T-cell (primary cell): ENCODE measurements around the gene CACNA2D4. TPM values are rescaled to one million over a fixed set of nuclear protein-coding genes. Genes with fewer than 3 reads are reported as not detected.

Source experiments
- ATAC-seq, 4 experiments: fragments of 200-7000 bp in 3 of 4; fragments of 150-1000 bp in 1 of 4; cut with Tn5 transposase; replicated peaks in 1 of 4; 1 replicate in 3 of 4; 2 replicates in 1 of 4; pipeline ENCODE4 v1.10.0; 2021; ENCODE audit warnings: moderate library complexity in 3 of 4, mild to moderate bottlenecking in 2 of 4, moderate number of reproducible peaks in 1 of 4
- CTCF ChIA-PET, 2 donors: fragments of 300-600 bp; sonication (Branson Sonifier 250); formaldehyde crosslinking; loops; one replicate each; lab custom pipeline; 2022; ENCODE audit warnings: antibody characterized with exemption in 2 of 2; lab: Charles Lee
- POLR2A ChIA-PET, 2 donors: fragments of 300-600 bp; sonication (Branson Sonifier 250); formaldehyde crosslinking; loops; one replicate each; lab custom pipeline; 2022; ENCODE audit warnings: antibody characterized with exemption in 2 of 2; lab: Charles Lee
- DNase-seq, 35 experiments: peaks; one replicate each; pipeline versions ENCODE4 v3.0.0 to v3.0.0-alpha.2; 2013 to 2023
- H3K27ac ChIP-seq: one replicate; pipeline ENCODE4 v1.5.1; 2013; ENCODE audit warnings: low read length
- H3K27me3 ChIP-seq, 2 experiments: replicated peaks in 1 of 2; 1 replicate in 1 of 2; 2 replicates in 1 of 2; pipeline versions ENCODE4 v1.6.1 to v1.7.0; 2013; ENCODE audit warnings: low read length in 1 of 2, mixed read lengths in 1 of 2; ENCODE audit not compliant: control insufficient read depth in 2 of 2, insufficient read depth in 2 of 2; ENCODE audit errors: extremely low read depth in 1 of 2
- H3K36me3 ChIP-seq, 2 donors: 1 replicate in 1 of 2; 2 replicates in 1 of 2; pipeline versions ENCODE4 v1.6.1 to v1.7.0; 2013; ENCODE audit warnings: low read length in 1 of 2; ENCODE audit not compliant: control insufficient read depth in 2 of 2, insufficient read depth in 1 of 2; ENCODE audit errors: extremely low read depth in 1 of 2
- H3K4me1 ChIP-seq, 2 experiments: 1 replicate in 1 of 2; 2 replicates in 1 of 2; pipeline versions ENCODE4 v1.6.1 to v1.7.0; 2013; ENCODE audit warnings: low read length in 2 of 2, mixed read lengths in 1 of 2; ENCODE audit not compliant: insufficient read depth in 2 of 2, control insufficient read depth in 1 of 2; ENCODE audit errors: extremely low read depth in 1 of 2
- H3K4me3 ChIP-seq, 2 donors: 1 replicate in 1 of 2; 2 replicates in 1 of 2; pipeline versions ENCODE4 v1.5.1 to v1.7.0; 2013; ENCODE audit warnings: mild to moderate bottlenecking in 2 of 2, low read length in 1 of 2, moderate library complexity in 1 of 2; ENCODE audit not compliant: control insufficient read depth in 1 of 2; ENCODE audit errors: extremely low read depth in 1 of 2
- H3K9me3 ChIP-seq: 2 replicates; pipeline ENCODE4 v1.7.0; 2013
- H3K27ac Mint-ChIP-seq, 2 donors: one replicate each; pipeline ENCODE4 v1.8.0; 2020 to 2021; ENCODE audit warnings: mild to moderate bottlenecking in 2 of 2, mixed read lengths in 2 of 2
- H3K27me3 Mint-ChIP-seq, 2 donors: one replicate each; pipeline ENCODE4 v1.8.0; 2021 to 2022; ENCODE audit warnings: mixed read lengths in 2 of 2
- H3K36me3 Mint-ChIP-seq: one replicate; pipeline ENCODE4 v1.8.0; 2021; ENCODE audit warnings: mixed read lengths
- H3K4me1 Mint-ChIP-seq, 3 donors: one replicate each; pipeline ENCODE4 v1.8.0; 2020 to 2022; ENCODE audit warnings: mixed read lengths in 3 of 3, mild to moderate bottlenecking in 1 of 3
- H3K4me3 Mint-ChIP-seq, 3 donors: one replicate each; pipeline ENCODE4 v1.8.0; 2020 to 2022; ENCODE audit warnings: mild to moderate bottlenecking in 3 of 3, mixed read lengths in 3 of 3, moderate library complexity in 3 of 3
- H3K9me3 Mint-ChIP-seq, 3 donors: one replicate each; pipeline ENCODE4 v1.8.0; 2020 to 2022; ENCODE audit warnings: mixed read lengths in 3 of 3
- WGBS: methylation state at CpG from one replicate; pipeline ENCODE4 v1.1.5; 2013; ENCODE audit warnings: missing lambda C conversion rate; ENCODE audit not compliant: insufficient coverage; 5-methylcytosine and 5-hydroxymethylcytosine counted together
- total RNA-seq, 35 experiments: library from RNA in 6 of 35; stranded (reverse) in 6 of 35; fragments of 120-200 nt in 1 of 35; gene quantifications; one replicate each; pipeline versions ENCODE4 v1.2.1 to v1.2.4 and lab custom pipeline; 2013 to 2026

CACNA2D4 gene
- total RNA-seq, 5 donors from 2014 or later (not counting 1 experiment from before 2014, with no cell fraction given) = 10.2 to 14.8 (median 12.1) TPM

DNA sequence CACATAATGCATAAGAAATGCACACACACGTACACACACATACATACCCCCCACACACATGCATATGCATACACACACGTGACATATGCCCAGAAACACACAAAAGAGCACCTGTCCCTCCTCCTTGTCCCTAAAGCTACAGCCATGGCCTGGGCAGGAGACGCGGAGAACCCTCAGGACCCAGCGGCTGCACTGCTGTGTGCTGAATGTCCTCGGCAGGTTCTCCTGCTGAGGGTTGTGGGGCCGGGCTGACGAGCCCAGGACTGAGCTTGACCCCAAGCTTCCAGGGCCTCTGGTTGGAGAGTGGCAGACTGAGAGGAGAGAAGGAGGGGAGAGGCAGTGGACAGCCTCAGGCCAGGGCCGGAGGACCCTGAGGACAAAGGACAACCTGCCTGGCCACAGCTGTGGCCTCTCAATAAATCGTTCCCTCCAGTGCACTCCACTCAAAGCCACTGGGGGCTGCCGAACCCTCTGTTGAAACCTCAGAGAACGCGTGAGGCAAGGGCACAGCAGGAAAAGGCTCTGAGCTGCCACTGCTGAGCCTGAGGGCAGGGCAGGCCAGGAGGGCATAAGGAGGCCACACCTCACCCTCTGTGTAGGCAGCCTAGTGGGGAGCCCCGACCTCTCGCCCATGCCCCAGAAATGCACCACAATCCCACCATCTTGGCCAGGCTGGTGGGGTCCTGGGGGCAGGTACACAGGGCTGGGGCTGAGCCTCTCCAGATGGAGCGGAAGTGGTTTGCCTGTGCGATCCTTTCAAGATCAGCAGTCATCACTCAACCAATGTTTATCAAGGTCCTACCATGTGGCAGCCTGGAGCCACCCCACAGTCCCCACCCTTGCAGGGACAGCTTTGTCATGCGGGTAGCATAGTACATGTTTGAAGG, 3.1 kb downstream of the CACNA2D4 start:
- Histone ChIP-seq H3K27me3 (peaks cover 0 to 33% of the 10 kb centered on the region in 2 experiments), H3K4me3 (no peak overlapping the region), H3K27ac (peak overlapping the region; percentile 1), H3K4me1 (peaks cover 11 to 31% of the 10 kb centered on the region in 2 experiments), H3K36me3 (no peaks in the 10 kb centered on the region), H3K9me3 (no peaks in the 10 kb centered on the region)
- Mint-ChIP-seq H3K9me3 (peaks cover 0 to 4% (median 0%) of the 10 kb centered on the region in 3 donors), H3K36me3 (no peaks in the 10 kb centered on the region), H3K27me3 (peaks cover 0 to 11% of the 10 kb centered on the region in 2 donors), H3K4me1 (peaks cover 21 to 29% (median 26%) of the 10 kb centered on the region in 3 donors), H3K27ac (peak overlapping the region; percentile 85 to 87), H3K4me3 (peak overlapping the region; percentile 34 to 63 (median 51))
- whole genome bisulfite sequencing = 60% methylated on average over 17 of the region's 18 CpGs
- ChIA-PET POLR2A (no interaction called here), CTCF (interaction anchor here in 1 of 2 donors (0.7 kb wide), 1 partner anchor 332 kb away, joined by 5 read pairs; no protein-coding TSS in a partner anchor)
- DNase-seq (peak in 33 of 35 experiments; percentile 14 to 59 (median 28)), ATAC-seq (peak; percentile 84 to 96 (median 93))

DNA sequence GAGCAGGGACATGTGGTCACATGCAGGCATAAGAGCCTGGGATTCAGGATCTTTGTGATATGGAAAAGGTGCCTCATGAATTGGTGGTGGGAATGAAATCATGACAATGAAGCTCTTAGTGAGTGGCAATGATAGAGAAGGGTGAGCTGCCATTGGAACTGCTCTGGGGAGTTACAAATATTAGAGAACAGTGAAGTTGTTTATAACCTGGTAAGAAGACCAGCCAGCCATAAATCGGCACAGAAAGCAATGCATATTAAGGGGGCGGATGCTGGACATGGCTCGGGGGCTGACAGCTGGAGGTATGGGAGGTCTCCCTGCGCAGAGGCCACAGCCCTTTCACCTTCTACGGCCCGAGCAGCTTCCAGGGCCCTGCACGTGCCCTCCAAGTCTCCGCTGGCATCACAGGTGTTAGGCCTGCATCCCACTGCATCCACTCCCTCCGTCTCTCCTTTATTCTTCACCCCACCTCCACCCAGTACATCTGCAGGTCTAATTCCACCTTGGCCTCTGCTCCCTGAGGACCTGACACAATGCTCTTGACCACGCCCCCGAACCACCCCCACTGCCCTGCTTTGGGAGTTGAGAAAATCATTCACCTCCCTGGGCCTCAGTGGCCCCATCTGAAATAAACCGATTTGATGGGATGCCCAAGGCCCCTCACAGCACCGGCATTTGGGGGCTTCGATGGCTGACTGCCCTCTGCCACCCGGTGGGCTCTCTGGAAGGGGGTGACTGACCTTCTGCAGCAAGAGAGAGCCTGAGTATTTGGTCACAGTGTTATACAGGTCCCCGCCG, 4.1 kb downstream of the CACNA2D4 start:
- Mint-ChIP-seq H3K9me3 (peaks cover 0 to 4% (median 0%) of the 10 kb centered on the region in 3 donors), H3K27me3 (peaks cover 4 to 11% of the 10 kb centered on the region in 2 donors), H3K36me3 (no peaks in the 10 kb centered on the region), H3K27ac (peak overlapping the region; percentile 85 to 87), H3K4me3 (peak overlapping the region in 1 of 3 donors; percentile 63), H3K4me1 (peaks cover 21 to 29% (median 26%) of the 10 kb centered on the region in 3 donors)
- CTCF ChIA-PET = interaction anchor here in 1 of 2 donors (0.6 kb wide), 1 partner anchor 26 kb away, joined by 4 read pairs; no protein-coding TSS in a partner anchor
- 92% methylated on average over 17 of the region's 17 CpGs for WGBS
- peaks cover 11 to 31% of the 10 kb centered on the region in 2 experiments for H3K4me1 ChIP-seq
- DNase-seq (peak in 3 of 35 experiments; percentile 0 to 21 (median 3)), ATAC-seq (no peak)
- H3K27ac ChIP-seq = no peak overlapping the region
- POLR2A ChIA-PET = no interaction called here
- peaks cover 0 to 37% of the 10 kb centered on the region in 2 experiments for H3K27me3 ChIP-seq
- H3K9me3 ChIP-seq = no peaks in the 10 kb centered on the region
- H3K36me3 ChIP-seq = no peaks in the 10 kb centered on the region
- H3K4me3 ChIP-seq = no peak overlapping the region

DNA sequence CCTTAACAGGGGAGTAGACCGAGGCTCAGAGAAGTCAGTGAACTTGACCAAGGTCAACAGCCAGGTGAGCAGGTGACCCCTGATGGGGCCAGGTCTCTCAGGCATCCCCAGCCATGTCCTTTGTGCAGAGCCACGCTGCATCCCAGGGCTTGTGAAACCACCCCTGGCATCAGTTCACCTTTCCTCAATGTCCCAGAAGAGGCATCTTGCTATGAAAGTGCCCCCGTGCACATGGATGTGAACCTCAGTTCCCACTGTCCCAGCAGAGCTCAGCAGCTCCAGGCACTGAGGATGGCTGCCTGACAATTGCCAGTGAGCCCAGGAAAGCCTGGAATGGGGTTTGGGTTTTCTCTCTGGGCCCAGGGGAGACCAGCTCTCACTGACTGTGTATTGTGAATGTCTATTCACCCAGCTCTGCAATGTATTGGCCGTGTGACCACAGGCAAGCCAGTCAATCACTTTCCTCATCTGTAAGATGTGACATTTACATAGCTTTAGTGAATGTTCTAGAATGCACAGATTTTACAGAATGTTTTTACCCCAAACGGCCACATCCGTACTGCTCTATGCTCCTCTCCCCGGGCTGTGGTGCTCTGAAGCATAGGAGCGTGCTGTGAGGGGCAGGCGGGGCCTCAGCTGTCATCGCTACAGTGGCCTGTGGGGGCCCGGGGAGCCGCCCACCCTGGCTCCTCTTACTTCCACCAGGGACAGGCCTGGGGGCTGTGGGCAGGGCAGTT, 4.9 kb downstream of the CACNA2D4 start:
- H3K36me3 ChIP-seq = no peaks in the 10 kb centered on the region
- peaks cover 0 to 33% of the 10 kb centered on the region in 2 experiments for H3K27me3 ChIP-seq
- Mint-ChIP-seq H3K27me3 (peaks cover 4 to 11% of the 10 kb centered on the region in 2 donors), H3K4me1 (peaks cover 21 to 32% (median 28%) of the 10 kb centered on the region in 3 donors), H3K27ac (no peak overlapping the region), H3K4me3 (no peak overlapping the region), H3K9me3 (peaks cover 0 to 4% (median 0%) of the 10 kb centered on the region in 3 donors), H3K36me3 (no peaks in the 10 kb centered on the region)
- ChIA-PET CTCF (interaction anchor here in 1 of 2 donors (0.5 to 0.6 kb wide), 2 partner anchors 26 to 328 kb away, joined by 4 read pairs; no protein-coding TSS in a partner anchor), POLR2A (no interaction called here)
- peak in 3 of 35 experiments; percentile 0 to 21 (median 6) for DNase-seq
- no peak for ATAC-seq
- no peak overlapping the region for H3K27ac ChIP-seq
- no peaks in the 10 kb centered on the region for H3K9me3 ChIP-seq
- WGBS = 85% methylated on average over 8 of the region's 12 CpGs
- H3K4me1 ChIP-seq = peaks cover 11 to 31% of the 10 kb centered on the region in 2 experiments
- H3K4me3 ChIP-seq = no peak overlapping the region

DNA sequence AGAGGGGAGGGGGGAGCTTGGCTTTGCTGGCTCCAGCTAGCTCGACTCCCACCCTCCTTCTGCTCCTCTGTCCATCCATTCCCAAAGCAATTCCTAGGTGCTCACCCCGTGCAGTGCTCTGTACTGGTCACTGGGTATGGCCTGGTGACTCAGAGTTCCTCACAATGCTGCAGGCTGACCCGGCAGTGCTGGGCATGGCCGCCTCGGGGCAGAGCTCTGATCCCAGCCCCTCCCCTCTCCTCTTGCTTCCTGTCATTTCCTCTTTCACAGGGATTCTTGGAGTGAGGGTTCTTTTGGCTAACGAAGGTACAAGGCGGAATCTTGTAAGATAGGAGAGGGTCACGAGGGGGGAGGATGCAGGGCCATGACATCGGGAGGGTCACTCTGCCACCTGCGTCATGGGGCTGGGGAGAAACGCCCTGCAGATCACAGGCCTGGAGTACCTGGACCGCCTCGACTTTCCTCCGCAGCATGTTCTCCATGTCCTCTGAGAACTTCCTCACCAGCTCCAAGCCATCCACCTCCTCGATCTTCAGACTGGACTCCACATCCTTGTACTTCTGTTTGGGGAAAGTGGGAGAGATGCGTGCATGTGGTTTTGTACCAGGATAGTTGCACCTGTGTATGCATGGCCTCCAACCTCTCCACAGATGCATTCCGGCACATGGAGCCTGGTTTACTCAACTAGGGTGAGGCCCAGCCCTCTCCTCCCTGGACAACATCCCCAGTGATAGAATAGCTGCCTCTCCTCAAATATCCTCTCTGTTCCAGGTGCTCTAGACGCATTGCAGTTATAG, 5.7 kb downstream of the CACNA2D4 start:
- no peak overlapping the region for H3K27ac ChIP-seq
- WGBS = 80% methylated on average over 7 of the region's 18 CpGs
- peaks cover 0 to 36% of the 10 kb centered on the region in 2 experiments for H3K27me3 ChIP-seq
- H3K27me3 Mint-ChIP-seq = peaks cover 6 to 15% of the 10 kb centered on the region in 2 donors
- ChIA-PET CTCF (interaction anchor here in 1 of 2 donors (0.5 kb wide), 1 partner anchor 327 kb away, joined by 4 read pairs; no protein-coding TSS in a partner anchor), POLR2A (no interaction called here)
- H3K4me3 ChIP-seq = no peak overlapping the region
- ATAC-seq (no peak), DNase-seq (peak in 1 of 35 experiments; percentile 12)
- no peak overlapping the region for H3K4me3 Mint-ChIP-seq
- peaks cover 23 to 35% (median 28%) of the 10 kb centered on the region in 3 donors for H3K4me1 Mint-ChIP-seq
- H3K9me3 Mint-ChIP-seq = peaks cover 0 to 4% (median 0%) of the 10 kb centered on the region in 3 donors
- no peaks in the 10 kb centered on the region for H3K36me3 Mint-ChIP-seq
- no peaks in the 10 kb centered on the region for H3K9me3 ChIP-seq
- H3K4me1 ChIP-seq = peaks cover 11 to 38% of the 10 kb centered on the region in 2 experiments
- no peak overlapping the region for H3K27ac Mint-ChIP-seq
- H3K36me3 ChIP-seq = no peaks in the 10 kb centered on the region
